Peyer's patch (tissue), 4 donors: ENCODE results near the gene PPP1R12B. TPM values are rescaled to one million over a fixed set of nuclear protein-coding genes. Genes with fewer than 3 reads are reported as not detected.
"Not testable (repeated sequence)": the region's sequence is repeated elsewhere in the genome, so short reads cannot be mapped to it uniquely, and the experiment has no call there.

Experiments
- DNase-seq, 3 donors: peaks; one replicate each; pipeline ENCODE4 v3.0.0-alpha.2; 2017 to 2019
- H3K27ac ChIP-seq, 4 donors: fragments of 200-600 bp; sonication (generic); one replicate each; pipeline ENCODE4 v1.5.1; 2016 to 2019
- H3K27me3 ChIP-seq, 2 donors: fragments of 200-600 bp; sonication (generic); one replicate each; pipeline ENCODE4 v1.5.1; 2019
- H3K36me3 ChIP-seq, 3 donors: fragments of 200-600 bp; sonication (generic); one replicate each; pipeline ENCODE4 v1.5.1; 2016 to 2019
- H3K4me1 ChIP-seq, 4 donors: fragments of 200-600 bp; sonication (generic); one replicate each; pipeline ENCODE4 v1.5.1; 2016 to 2019
- H3K4me3 ChIP-seq, 4 donors: fragments of 200-600 bp; sonication (generic); 1 replicate in 3 of 4; 2 replicates in 1 of 4; pipeline ENCODE4 v1.5.1; 2016 to 2019; ENCODE audit warnings: mild to moderate bottlenecking in 1 of 4
- H3K9me3 ChIP-seq, 4 donors: fragments of 200-600 bp; sonication (generic); one replicate each; pipeline ENCODE4 v1.5.1; 2016 to 2019; ENCODE audit warnings: mild to moderate bottlenecking in 1 of 4
- CTCF ChIP-seq, 6 experiments: fragments of 450-650 bp in 4 of 6; fragments of 200-600 bp in 2 of 6; sonication (generic) in 1 of 6; IDR thresholded peaks; one replicate each; pipeline ENCODE4 v1.5.1; 2017 to 2019; ENCODE audit warnings: antibody characterized with exemption in 6 of 6, mild to moderate bottlenecking in 3 of 6, moderate library complexity in 1 of 6
- POLR2A ChIP-seq, 2 donors: fragments of 450-650 bp; IDR thresholded peaks; one replicate each; pipeline ENCODE4 v1.5.1; 2017; ENCODE audit warnings: antibody characterized with exemption in 2 of 2, mild to moderate bottlenecking in 2 of 2, moderate library complexity in 2 of 2
- total RNA-seq, 4 donors: library from RNA; depleted of rRNA; stranded (reverse); fragments of >200 nt; gene quantifications; one replicate each; pipeline ENCODE4 v1.1.0, GENCODE V29; 2016

PPP1R12B gene
- total RNA-seq, 4 donors from 2014 or later: 33.1 to 131 (median 90.8) TPM

- no peak for DNase-seq
- no peaks in the 10 kb centered on the region for H3K9me3 ChIP-seq
- no peak overlapping the region for H3K4me3 ChIP-seq
- H3K27me3 ChIP-seq: no peaks in the 10 kb centered on the region
- H3K36me3 ChIP-seq: peaks cover 0 to 24% (median 0%) of the 10 kb centered on the region in 3 donors
- TF ChIP-seq CTCF (IDR thresholded peaks at IDR 0.05): no peak
- no peak for TF ChIP-seq POLR2A (IDR thresholded peaks at IDR 0.05)
- no peaks in the 10 kb centered on the region for H3K4me1 ChIP-seq
- H3K27ac ChIP-seq: no peak overlapping the region
Observed at GRCh38 chr1:202452508-202452907, 104.0 kb downstream of the PPP1R12B start.

GRCh38 chr1:202456372-202457169 is 108.1 kb downstream of the PPP1R12B start:
- H3K4me3 ChIP-seq, H3K4me1 ChIP-seq, DNase-seq, H3K36me3 ChIP-seq, H3K27me3 ChIP-seq, H3K27ac ChIP-seq, H3K9me3 ChIP-seq: not testable (repeated sequence)

- H3K27me3 ChIP-seq, H3K4me3 ChIP-seq, H3K36me3 ChIP-seq, H3K27ac ChIP-seq, H3K9me3 ChIP-seq, DNase-seq: not testable (repeated sequence)
- H3K4me1 ChIP-seq: peaks cover 0 to 23% (median 0%) of the 10 kb centered on the region in 4 donors
Observed at GRCh38 chr1:202458651-202459050, 110.2 kb downstream of the PPP1R12B start.

- not testable (repeated sequence) for H3K27ac ChIP-seq, H3K36me3 ChIP-seq, H3K27me3 ChIP-seq, H3K9me3 ChIP-seq, H3K4me3 ChIP-seq, DNase-seq
- peaks cover 0 to 23% (median 0%) of the 10 kb centered on the region in 4 donors for H3K4me1 ChIP-seq
Observed at GRCh38 chr1:202459470-202460142, 111.1 kb downstream of the PPP1R12B start.

GRCh38 chr1:202460143-202460495 is 111.6 kb downstream of the PPP1R12B start:
- not testable (repeated sequence) for H3K4me3 ChIP-seq, H3K27me3 ChIP-seq, H3K27ac ChIP-seq, DNase-seq, H3K36me3 ChIP-seq, H3K9me3 ChIP-seq
- peaks cover 0 to 23% (median 0%) of the 10 kb centered on the region in 4 donors for H3K4me1 ChIP-seq

GRCh38 chr1:202462342-202463076 is 114.0 kb downstream of the PPP1R12B start:
- H3K4me3 ChIP-seq: no peak overlapping the region
- no peaks in the 10 kb centered on the region for H3K27me3 ChIP-seq
- TF ChIP-seq CTCF (IDR thresholded peaks at IDR 0.05) (no peak), POLR2A (IDR thresholded peaks at IDR 0.05) (no peak)
- H3K4me1 ChIP-seq: peaks cover 0 to 37% (median 0%) of the 10 kb centered on the region in 4 donors
- no peak for DNase-seq
- H3K36me3 ChIP-seq: no peaks in the 10 kb centered on the region
- H3K27ac ChIP-seq: peak overlapping the region in 1 of 4 donors; percentile 35
- no peaks in the 10 kb centered on the region for H3K9me3 ChIP-seq

- H3K27ac ChIP-seq: peak overlapping the region in 1 of 4 donors; percentile 14
- TF ChIP-seq CTCF (IDR thresholded peaks at IDR 0.05): peak; percentile 16 to 78 (median 44)
- not testable (repeated sequence) for H3K4me3 ChIP-seq
Observed at GRCh38 chr1:202464153-202464742, 115.7 kb downstream of the PPP1R12B start.

GRCh38 chr1:202465644-202466270 is 117.3 kb downstream of the PPP1R12B start:
- H3K4me1 ChIP-seq: peaks cover 0 to 31% (median 0%) of the 10 kb centered on the region in 4 donors
- not testable (repeated sequence) for H3K4me3 ChIP-seq, H3K9me3 ChIP-seq, H3K27ac ChIP-seq, H3K36me3 ChIP-seq, DNase-seq, H3K27me3 ChIP-seq

More at GRCh38 chr1:202464153-202464742, 115.7 kb downstream of the PPP1R12B start:
- DNase-seq, H3K36me3 ChIP-seq, H3K27me3 ChIP-seq, H3K9me3 ChIP-seq: not testable (repeated sequence)
- H3K4me1 ChIP-seq: peaks cover 0 to 37% (median 0%) of the 10 kb centered on the region in 4 donors

- DNase-seq, H3K36me3 ChIP-seq, H3K27me3 ChIP-seq, H3K9me3 ChIP-seq, H3K27ac ChIP-seq, H3K4me3 ChIP-seq: not testable (repeated sequence)
- peaks cover 0 to 31% (median 0%) of the 10 kb centered on the region in 4 donors for H3K4me1 ChIP-seq
Observed at GRCh38 chr1:202466339-202466738, 117.8 kb downstream of the PPP1R12B start.

GRCh38 chr1:202467381-202467780 is 118.9 kb downstream of the PPP1R12B start:
- not testable (repeated sequence) for DNase-seq, H3K27me3 ChIP-seq, H3K4me3 ChIP-seq, H3K9me3 ChIP-seq, H3K36me3 ChIP-seq, H3K27ac ChIP-seq
- peaks cover 0 to 24% (median 0%) of the 10 kb centered on the region in 4 donors for H3K4me1 ChIP-seq
